ENCODE results near the gene USP34. TPM values are rescaled to one million over a fixed set of nuclear protein-coding genes. Genes with fewer than 3 reads are reported as not detected.
"Not testable (repeated sequence)": the region's sequence is repeated elsewhere in the genome, so short reads cannot be mapped to it uniquely, and the experiment has no call there.

Gene USP34
- polyA plus RNA-seq, 4 donors, result 113 to 150 (median 128) TPM

DNA sequence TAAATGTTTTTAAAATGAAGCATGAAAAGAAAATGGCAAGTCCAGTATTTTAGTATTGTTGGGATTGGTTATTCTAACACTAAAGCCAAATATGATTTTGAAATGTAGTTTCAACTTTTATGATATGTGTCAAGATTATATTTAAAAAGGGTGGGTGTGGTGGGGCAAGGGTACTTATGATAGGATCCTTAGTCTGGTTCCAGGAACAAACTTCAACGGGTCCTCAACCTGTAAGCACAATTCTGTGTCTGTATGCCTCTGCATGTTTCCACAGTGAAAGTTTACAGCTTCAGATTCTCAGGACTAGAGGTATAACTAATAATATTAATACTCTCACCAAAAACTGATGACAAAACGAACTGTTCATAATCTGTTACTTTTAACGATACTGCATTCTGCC lies 5.8 kb downstream of the USP34 start:
- no peak for DNase-seq (ENCODE audit: low read depth in 4 of 4, low spot score in 3 of 4)

DNA sequence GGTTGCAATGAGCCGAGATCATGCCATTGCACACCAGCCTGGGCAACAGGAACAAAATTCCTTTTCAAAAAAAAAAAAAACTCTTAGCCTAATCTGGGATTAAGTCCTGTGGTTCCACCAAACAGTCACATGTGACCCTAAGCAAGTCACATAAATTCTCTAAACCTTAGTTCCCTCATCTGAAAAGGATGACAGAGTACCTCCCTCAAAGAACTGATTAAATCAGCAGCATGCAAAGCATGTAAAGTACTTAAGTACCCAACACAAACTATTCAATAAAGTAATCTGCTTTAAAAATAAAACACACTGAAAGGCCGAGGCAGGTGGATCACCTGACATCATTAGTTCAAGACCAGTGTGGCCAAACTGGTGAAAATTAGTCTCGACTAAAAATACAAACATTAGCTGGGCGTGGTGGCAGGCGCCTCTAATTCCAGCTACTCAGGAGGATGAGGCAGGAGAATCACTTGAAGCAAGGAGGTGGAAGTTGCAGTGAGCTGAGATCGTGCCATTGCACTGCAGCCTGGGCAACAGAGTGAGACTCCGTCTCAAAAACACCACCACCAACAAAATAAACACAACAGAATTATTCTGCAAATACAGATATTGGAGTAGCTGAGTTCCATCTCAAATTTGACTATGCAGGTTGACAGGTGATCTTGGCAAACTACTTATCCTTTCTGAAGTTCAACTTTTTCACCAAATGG lies 7.0 kb downstream of the USP34 start:
- DNase-seq (ENCODE audit: low read depth in 4 of 4, low spot score in 3 of 4), result no peak

DNA sequence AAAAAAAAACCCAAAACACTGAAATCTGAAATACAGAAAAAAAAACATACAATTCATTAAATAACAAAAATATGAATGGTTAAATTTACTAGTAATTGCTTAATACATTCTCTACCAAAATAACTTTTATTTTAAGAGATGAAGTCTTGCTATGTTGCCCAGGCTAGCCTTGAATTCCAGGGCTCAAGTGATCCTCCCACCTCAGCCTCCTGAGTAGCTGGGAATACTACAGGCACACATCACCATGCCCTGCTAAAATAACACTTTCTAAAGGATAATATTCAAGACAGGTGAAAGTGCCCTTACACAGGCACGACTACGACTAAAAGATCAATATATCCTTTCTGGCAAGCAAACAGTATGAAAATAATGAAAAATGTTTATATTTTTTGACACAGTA lies 9.5 kb downstream of the USP34 start:
- DNase-seq (ENCODE audit: low read depth in 4 of 4, low spot score in 3 of 4), result no peak

DNA sequence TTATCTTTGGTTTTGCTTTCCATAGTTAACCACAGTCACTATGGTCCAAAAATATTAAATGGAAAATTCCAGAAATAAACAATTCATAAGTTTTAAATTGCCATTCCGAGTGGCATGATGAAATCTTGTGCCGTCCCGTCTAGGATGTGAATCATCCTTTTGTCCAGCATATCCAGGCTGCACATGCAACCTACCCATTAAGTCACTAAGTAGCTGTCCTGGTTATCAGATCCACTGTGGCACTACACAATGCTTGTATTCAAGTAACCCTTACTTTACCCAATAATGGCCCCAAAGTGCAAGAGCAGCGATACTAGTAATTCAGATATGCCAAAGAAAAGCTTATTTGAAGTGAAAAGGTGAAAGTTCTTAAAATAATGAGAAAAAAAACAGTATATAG lies 10.7 kb downstream of the USP34 start:
- no peak for DNase-seq (ENCODE audit: low read depth in 4 of 4, low spot score in 3 of 4)

DNA sequence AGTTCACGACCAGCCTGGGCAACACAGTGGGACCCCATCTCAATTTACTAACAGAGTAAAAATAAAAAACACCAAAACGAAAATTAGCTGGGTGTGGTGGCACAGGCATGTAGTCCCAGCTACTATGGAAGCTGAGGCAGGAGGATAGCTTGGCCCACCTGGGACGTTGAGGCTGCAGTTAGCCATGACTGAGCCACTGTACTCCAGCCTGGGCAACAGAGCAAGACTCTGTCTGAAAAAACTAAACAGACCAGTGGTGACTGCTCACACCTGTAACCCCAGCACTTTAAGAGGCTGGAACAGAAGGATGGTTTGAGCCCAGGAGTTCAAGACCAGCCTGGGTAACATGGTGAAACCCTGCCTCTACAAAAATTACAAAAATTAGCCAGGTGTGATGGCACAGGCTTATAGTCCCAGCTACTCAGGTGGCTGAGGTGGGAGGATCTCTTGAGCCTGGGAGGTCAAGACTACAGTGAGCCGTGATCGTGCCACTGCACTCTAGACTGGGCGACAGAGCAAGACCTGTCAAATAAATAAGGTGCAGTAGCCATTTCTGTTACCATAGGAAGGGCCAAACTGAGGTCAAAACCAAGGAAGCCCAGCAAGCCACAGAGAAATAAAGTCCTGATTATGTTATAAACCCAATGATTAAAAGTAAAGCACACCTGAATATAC lies 14.0 kb downstream of the USP34 start:
- DNase-seq (ENCODE audit: low read depth in 4 of 4, low spot score in 3 of 4), result no peak

DNA sequence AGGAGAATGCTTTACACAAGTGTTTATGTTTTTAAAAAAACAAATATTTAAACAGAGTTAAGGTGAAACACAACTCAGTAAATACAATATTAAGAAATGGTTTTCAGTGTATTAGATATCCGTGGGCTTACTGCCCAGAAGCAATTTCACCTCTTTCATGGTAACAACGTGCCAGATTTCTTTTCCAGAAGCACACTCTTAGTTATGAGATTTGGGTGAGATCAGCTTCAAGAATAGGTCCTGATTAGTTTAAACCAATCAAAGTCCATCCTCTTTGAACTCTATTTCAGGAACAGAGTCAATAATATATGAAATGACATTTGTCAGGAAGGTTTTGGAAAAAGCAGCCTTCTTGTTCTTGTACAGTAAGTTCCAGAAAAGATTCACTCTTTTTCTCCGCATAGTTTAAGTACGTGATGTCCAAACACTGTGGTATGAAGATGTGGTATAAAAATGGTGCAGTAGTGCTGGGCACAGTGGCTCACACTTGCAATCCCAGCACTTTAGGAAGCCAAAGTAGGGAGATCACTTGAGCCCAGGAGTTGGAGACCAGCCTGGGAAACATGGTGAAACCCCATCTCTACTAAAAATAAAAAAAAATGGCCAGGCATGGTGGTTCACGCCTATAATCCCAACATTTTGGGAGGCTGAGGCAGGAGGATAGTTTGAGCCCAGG lies 14.7 kb downstream of the USP34 start:
- no peak for DNase-seq (ENCODE audit: low read depth in 4 of 4, low spot score in 3 of 4)

DNA sequence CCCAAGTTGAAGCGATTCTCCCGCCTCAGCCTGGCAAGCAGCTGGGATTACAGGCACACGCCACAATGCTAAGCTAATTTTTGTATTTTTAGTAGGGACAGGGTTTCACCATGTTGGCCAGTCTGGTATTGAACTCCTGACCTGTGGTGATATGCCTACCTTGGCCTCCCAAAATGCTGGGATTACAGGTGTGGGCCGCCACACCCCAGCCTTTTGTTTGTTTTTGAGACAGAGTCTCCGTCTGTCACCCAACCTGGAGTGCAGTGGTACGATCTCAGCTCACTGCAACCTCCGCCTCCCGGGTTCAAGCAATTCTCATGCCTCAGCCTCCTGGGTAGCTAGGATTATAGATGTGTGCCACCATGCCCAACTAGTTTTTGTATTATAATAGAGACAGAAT lies 15.9 kb downstream of the USP34 start:
- not testable (repeated sequence) for DNase-seq (ENCODE audit: low read depth in 4 of 4, low spot score in 3 of 4)

DNA sequence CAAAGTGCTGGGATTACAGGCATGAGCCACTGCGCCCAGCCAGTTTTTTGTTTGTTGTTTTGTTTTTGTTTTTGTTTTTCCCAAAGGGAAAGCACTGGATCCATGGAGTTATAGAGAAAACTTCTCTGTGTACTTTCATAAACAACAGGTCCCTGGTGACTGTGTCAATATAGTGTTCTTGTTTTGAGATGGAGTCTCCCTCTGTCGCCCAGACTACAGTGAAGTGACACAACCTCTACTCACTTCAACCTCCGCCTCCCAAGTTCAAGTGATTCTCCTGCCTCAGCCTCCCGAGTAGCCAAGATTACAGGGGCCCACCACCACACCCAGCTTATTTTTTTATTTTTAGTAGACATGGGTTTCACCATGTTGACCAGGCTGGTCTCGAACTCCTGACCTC lies 16.5 kb downstream of the USP34 start:
- DNase-seq (ENCODE audit: low read depth in 4 of 4, low spot score in 3 of 4), result no peak

DNA sequence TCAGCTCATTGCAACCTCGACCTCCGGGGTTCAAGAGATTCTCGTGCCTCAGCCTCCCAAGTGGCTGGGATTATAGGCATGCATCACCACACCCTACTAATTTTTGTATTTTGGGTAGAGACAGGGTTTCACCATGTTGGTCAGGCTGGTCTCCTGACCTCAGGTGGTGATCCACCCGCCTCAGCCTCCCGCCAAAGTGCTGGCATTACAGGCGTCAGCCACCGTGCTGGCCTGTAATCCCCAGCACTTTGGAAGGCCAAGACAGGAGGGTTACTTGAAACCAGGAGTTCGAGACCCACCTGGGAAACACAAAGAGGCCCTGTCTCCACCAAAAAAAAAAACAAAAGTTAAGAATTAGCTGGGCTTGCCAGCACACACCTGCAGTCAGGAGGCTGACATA lies 18.5 kb downstream of the USP34 start:
- no peak for DNase-seq (ENCODE audit: low read depth in 4 of 4, low spot score in 3 of 4)

DNA sequence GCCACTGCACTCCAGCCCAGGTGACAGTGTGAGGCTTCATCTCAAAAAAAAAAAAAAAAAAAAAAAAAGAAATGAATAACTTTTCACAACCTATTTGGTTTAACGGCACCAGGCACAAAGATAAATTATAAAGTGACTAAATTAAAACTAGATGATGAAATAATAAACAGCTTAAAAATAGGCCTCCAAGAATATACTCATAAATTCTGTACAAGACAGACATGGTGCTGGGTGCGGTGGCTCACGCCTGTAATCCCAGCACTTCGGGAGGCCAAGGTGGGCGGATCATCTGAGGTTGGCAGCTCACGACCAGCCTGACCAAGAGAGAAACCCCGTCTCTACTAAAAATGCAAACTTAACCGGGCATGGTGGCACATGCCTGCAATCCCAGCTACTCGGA lies 19.7 kb downstream of the USP34 start:
- no peak for DNase-seq (ENCODE audit: low read depth in 4 of 4, low spot score in 3 of 4)

DNA sequence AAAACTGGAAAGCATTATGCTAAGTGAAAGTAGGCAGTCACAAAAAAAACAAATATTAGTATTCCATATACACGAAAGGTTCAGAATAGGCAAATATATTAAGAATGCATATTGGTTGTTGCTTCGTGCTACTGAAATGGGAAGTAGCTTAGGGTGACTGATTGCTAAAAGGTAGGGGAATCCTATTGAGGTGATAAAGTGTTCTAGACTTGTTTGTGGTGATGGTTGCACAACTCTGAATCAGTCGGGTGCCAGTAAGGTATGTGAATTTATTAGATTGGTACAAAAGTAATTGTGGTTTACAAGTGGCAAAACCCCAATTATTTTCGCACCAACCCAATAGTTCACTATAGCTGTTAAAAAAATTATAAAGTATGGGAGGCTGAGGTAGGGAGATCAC lies 20.7 kb downstream of the USP34 start:
- DNase-seq (ENCODE audit: low read depth in 4 of 4, low spot score in 3 of 4), result no peak

DNA sequence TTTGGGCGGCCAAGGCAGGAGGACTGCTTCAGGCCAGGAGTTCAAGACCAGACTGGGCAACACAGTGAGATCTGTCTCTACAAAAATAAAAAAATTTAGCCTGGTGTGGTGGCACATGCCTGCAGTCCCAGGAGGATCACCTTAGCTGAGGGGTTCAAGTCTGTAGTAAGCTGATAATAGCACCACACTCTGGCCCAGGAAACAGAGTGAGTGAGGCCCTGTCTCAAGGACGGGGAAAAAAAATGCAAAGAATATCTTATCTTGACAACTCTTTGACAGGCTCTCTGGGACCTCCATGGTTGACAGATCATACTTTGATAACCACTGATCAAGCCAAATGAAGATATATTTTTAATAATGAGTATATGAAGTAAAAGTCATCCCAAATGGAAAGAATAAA lies 22.7 kb downstream of the USP34 start:
- DNase-seq (ENCODE audit: low read depth in 4 of 4, low spot score in 3 of 4), result no peak

DNA sequence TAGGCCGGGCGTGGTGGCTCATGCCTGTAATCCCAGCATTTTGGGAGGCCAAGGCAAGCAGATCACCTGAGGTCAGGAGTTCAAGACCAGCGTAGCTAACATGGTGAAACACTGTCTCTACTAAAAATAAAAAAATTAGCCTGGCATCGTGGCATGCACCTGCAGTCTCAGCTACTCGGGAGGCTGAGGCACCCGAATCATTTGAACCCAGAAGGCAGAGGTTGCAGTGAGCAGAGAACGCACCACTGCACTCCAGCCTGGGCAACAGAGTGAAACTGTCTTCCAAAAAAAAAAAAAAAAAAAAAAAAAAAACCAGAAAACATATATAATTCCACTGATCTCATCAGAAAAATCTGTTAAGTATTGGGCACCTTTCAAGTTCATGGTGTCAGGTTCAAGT lies 23.9 kb downstream of the USP34 start:
- DNase-seq (ENCODE audit: low read depth in 4 of 4, low spot score in 3 of 4), result not testable (repeated sequence)

DNA sequence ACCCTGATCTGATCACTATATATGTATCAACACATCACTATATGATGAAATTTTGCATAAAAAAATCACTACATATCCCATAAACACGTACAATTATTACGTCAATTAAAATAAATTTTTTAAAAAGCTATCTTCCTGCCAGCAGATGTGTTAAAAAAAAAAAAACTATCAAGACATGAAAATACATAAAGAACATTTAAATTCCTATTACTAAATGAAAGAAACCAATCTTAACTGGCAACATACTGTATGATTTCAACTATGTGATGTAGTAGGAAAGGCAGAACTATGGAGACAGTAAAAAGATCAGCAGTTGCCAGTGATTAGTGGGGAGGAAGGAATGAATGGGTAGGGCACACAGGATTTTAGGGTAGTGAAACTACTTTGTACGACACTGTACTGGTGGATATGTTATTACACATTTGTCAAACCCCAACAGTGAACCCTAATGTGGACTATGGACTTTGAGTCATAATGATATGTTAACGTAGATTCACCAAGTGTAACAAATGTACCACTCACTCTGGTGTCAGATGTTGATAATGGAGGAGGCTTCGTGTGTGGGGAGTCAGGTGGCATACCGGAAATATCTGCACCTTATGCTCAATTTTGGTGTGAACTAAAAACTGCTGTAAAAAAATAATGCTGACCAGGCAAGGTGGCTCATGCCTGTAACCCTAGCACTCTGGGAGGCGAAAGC lies 27.4 kb downstream of the USP34 start:
- no peak for DNase-seq (ENCODE audit: low read depth in 4 of 4, low spot score in 3 of 4)

DNA sequence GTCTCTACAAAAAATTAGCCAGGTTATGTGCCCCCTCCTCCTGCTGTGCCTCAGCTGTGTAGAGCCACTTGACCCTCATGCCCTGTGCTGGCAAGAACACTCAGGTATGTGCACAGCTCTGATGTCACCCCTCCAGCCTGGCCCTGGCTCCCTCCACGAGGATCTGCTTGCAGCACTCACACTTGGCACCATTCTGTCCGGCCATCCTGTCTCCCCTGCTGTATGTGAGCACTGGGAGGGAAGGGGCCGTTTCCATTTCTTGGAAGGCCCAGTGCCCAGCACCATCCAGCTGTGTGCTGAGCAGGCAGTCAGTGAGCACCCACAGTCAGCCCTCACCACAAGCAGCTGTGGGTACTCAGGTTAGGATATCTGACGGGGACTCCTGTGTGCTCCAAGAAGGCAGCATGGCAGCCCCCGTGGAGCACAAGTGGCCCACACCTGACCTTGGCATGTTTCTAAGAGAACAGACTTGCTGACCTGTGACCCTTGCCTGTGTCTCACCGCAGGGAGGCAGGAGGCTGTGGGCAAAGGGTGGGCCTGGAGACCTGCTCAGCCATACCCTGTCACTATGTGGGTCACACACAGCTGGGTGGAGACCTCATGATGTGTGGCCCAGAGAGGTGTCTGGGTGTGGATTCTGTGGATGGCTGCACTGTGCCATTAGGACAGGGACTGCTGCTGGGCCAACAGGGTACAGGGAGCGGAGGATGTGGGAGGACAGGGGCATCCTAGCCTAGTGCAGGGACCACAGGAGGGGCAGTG lies 31.5 kb downstream of the USP34 start:
- no peak for DNase-seq (ENCODE audit: low read depth in 4 of 4, low spot score in 3 of 4)

DNA sequence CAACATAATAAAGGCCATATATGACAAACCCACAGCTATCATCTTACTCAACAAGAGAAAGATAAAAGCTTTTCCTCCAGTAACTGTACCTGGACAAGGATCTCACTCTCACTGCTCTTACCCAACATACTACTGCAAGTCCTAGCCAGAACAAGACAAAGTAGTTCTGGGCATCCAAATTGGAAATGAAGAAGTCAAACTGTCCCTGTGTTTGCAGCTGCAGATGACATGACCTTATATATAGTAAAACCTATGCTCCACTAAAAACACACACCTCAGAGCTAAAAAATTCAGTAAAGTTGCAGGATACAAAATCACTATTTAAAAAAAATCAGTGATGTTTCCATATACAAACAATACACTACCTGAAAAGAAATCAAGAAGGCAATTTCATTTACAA lies 32.2 kb downstream of the USP34 start:
- no peak for DNase-seq (ENCODE audit: low read depth in 4 of 4, low spot score in 3 of 4)

DNA sequence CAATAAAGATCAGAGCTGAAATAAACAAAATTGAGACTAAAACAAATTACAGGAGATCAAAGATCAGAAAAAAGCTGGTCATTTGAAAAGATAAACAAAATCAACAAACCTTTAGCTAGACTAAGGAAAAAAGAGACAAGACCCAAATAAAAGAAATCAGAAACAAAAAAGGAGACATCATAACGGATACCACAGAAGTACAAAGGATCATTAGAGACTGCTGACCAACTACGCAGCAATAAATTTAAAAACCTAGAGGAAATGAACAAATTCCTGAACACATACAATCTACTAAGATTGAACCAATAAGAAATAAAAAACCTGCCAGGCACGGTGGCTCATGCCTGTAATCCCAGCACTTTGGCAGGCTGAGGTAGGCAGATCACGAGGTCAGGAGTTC lies 33.7 kb downstream of the USP34 start:
- DNase-seq (ENCODE audit: low read depth in 4 of 4, low spot score in 3 of 4), result no peak

DNA sequence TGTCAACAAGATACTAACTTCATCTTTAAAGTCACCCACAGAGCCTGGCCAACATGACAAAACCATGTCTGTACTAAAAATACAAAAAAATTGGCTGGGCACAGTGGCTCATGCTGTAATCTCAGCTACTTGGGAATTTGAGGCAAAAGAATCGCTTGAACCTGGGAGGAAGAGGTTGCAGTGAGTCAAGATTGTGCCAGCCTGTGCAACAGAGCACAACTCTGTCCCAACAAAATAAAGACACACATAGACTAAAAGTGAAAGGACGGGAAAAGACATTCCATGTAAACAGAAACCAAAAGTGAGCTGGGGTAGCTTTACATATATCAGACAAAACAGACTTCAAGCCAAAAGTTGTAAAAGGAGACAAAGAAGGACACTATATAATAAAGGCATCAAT lies 34.8 kb downstream of the USP34 start:
- no peak for DNase-seq (ENCODE audit: low read depth in 4 of 4, low spot score in 3 of 4)

DNA sequence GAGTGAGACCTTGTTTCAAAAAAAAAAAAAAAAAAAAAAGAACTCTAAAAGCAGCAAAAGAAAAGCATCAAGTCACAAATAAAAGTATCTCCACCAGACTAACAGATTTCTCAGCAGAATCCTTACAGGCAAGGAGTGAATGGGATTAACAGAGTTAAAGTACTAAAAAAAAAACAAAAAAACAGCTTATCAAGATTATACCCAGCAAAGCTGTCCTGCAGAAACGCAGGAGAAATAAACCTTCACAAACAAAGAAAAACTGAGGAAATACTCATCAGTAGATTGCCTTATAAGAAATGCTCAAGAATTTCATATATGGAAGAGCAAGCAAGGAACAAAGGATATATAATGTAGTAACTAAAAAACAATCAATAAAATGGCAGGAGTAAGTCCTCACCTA lies 35.6 kb downstream of the USP34 start:
- DNase-seq (ENCODE audit: low read depth in 4 of 4, low spot score in 3 of 4), result no peak

DNA sequence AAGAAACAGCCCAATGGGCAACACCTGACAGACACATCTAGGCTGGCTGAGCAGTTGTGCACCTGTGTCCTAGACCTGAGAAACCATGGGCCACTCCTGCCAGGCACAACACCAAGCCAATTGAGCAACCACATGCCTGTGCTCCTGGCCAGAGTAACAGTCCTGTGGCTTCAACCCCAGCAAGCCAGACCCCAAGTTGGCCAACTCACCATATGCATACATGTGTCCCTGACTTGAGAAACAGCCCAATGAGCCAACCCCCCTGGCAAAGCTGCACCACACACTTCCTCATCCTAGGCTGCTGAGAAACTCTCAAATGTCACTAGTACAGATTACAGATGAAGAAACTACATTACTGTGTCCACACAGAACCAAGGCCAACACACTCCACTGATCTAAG lies 36.6 kb downstream of the USP34 start:
- no peak for DNase-seq (ENCODE audit: low read depth in 4 of 4, low spot score in 3 of 4)

DNA sequence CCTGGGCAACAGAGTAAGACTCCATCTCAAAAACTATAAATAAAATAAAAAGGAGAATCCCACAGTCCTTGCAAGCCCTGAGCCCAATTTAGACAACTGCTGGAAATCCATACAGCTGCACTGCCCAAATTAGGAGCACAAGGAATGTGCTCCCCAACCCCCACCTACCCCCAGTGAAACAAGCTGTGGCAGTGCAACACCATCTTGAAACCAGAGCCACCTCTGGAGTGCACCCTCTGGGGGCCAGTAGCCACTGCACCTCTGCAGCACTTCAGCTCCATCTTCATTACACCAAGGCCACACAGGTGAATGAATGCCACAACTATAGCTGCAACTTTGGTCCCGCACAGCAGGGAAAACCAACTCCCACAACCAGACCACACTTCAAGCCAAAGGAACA lies 37.3 kb downstream of the USP34 start:
- DNase-seq (ENCODE audit: low read depth in 4 of 4, low spot score in 3 of 4), result no peak
